NCI-H446 (cell line): ENCODE measurements around the gene NECTIN4.
"Not testable (repeated sequence)": the region's sequence is repeated elsewhere in the genome, so short reads cannot be mapped to it uniquely, and the experiment has no call there.

Experiments used
- DNase-seq, 2 experiments: peaks; one replicate each; lab custom pipeline; 2025; lab: John Stamatoyannopoulos, UW

NECTIN4 gene

GRCh38 chr1:161082483-161082882, 6.9 kb downstream of the NECTIN4 start:
- no peak for DNase-seq

- DNase-seq = no peak
These were observed 7.8 kb downstream of the NECTIN4 start for GRCh38 chr1:161081519-161081918.

- no peak for DNase-seq
These were observed 8.6 kb downstream of the NECTIN4 start for GRCh38 chr1:161080441-161081405.

- no peak for DNase-seq
These were observed 9.8 kb downstream of the NECTIN4 start for GRCh38 chr1:161079436-161080110.

GRCh38 chr1:161077426-161077825, 11.9 kb downstream of the NECTIN4 start:
- no peak for DNase-seq

- DNase-seq = no peak
These were observed 12.9 kb downstream of the NECTIN4 start for GRCh38 chr1:161076410-161076809.

GRCh38 chr1:161074676-161075368, 14.5 kb downstream of the NECTIN4 start:
- DNase-seq = no peak

GRCh38 chr1:161073474-161074121, 15.8 kb downstream of the NECTIN4 start:
- DNase-seq = no peak

- no peak for DNase-seq
These were observed 16.5 kb downstream of the NECTIN4 start for GRCh38 chr1:161072751-161073449.

- no peak for DNase-seq
These were observed 17.4 kb downstream of the NECTIN4 start for GRCh38 chr1:161071886-161072371.

GRCh38 chr1:161070761-161071160, 18.6 kb downstream of the NECTIN4 start:
- DNase-seq = no peak

GRCh38 chr1:161069731-161070270, 19.6 kb downstream of the NECTIN4 start, which contains the start of gene ARHGAP30:
ARHGAP30 (minus strand) TSS chr1:161069891; CDS start chr1:161069624, 267 bp downstream.
- no peak for DNase-seq

- DNase-seq = no peak
These were observed 20.1 kb downstream of the NECTIN4 start for GRCh38 chr1:161069241-161069640.

GRCh38 chr1:161068306-161069234, 20.8 kb downstream of the NECTIN4 start:
- no peak for DNase-seq

GRCh38 chr1:161066694-161067093, 22.7 kb downstream of the NECTIN4 start:
- no peak for DNase-seq

- not testable (repeated sequence) for DNase-seq
These were observed 23.7 kb downstream of the NECTIN4 start for GRCh38 chr1:161065681-161066080.

- not testable (repeated sequence) for DNase-seq
These were observed 25.4 kb downstream of the NECTIN4 start for GRCh38 chr1:161063936-161064335.

- no peak for DNase-seq
These were observed 27.9 kb downstream of the NECTIN4 start for GRCh38 chr1:161061419-161061818.

GRCh38 chr1:161059293-161059692, 30.1 kb downstream of the NECTIN4 start:
- DNase-seq = no peak

GRCh38 chr1:161054805-161055204, 34.6 kb downstream of the NECTIN4 start:
- no peak for DNase-seq
